ENCODE results near the gene LRRC38.

DNA sequence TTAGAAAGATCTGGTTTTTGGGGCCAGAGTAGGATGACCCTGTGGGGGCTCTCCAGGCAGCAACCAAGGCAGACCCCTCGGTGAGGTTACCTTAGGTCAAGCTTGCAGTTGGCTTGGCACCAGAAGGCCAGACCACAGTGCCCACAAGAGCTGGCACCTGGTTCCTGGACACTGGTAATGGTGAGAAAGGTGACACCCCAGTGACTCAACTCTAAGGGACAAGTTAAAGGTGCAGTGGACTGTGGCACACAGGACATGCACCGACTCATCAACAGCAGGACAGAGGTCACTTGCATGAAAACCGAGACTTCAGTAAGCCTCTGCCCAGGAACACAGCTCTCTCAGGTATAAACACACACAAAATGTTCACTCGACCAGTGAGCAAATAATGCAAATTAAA is 6.7 kb downstream of the LRRC38 start:
- TF ChIP-seq, protein P1, sequence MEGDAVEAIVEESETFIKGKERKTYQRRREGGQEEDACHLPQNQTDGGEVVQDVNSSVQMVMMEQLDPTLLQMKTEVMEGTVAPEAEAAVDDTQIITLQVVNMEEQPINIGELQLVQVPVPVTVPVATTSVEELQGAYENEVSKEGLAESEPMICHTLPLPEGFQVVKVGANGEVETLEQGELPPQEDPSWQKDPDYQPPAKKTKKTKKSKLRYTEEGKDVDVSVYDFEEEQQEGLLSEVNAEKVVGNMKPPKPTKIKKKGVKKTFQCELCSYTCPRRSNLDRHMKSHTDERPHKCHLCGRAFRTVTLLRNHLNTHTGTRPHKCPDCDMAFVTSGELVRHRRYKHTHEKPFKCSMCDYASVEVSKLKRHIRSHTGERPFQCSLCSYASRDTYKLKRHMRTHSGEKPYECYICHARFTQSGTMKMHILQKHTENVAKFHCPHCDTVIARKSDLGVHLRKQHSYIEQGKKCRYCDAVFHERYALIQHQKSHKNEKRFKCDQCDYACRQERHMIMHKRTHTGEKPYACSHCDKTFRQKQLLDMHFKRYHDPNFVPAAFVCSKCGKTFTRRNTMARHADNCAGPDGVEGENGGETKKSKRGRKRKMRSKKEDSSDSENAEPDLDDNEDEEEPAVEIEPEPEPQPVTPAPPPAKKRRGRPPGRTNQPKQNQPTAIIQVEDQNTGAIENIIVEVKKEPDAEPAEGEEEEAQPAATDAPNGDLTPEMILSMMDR (IDR thresholded peaks at IDR 0.05; ENCODE audit: low read depth, low read length): no peak
- no peak for TF ChIP-seq MYC (IDR thresholded peaks at IDR 0.05; ENCODE audit: low read depth, low read length)
